IMR-90 (cell line): ENCODE measurements around the gene SMIM12. TPM values are rescaled to one million over a fixed set of nuclear protein-coding genes. Genes with fewer than 3 reads are reported as not detected.
A peak's percentile ranks its signal among the peaks of the same experiment; 100 is the strongest.

Experiments used
- ATAC-seq: fragments of 200-7000 bp; cut with Tn5 transposase; 2 replicates; pipeline ENCODE4 v1.9.1; 2020; ENCODE audit warnings: low read depth, mild to moderate bottlenecking, moderate library complexity
- BruUV-seq: library from RNA; stranded (reverse); fragments of 400-500 nt; replicated peaks from 2 replicates; lab custom pipeline; 2021; lab: Mats Ljungman, UMichigan
- CTCF ChIA-PET: fragments of 300-600 bp; formaldehyde crosslinking; extraction: SDS; loops from one replicate; lab custom pipeline; 2021; ENCODE audit warnings: antibody characterized with exemption; lab: Yijun Ruan, JAX
- POLR2A ChIA-PET: fragments of 300-600 bp; sonication (Branson Sonifier 250); formaldehyde crosslinking; loops from one replicate; lab custom pipeline; 2022; ENCODE audit warnings: antibody characterized with exemption; ENCODE audit not compliant: unreplicated experiment; lab: Charles Lee
- DNase-seq: peaks from one replicate; pipeline ENCODE4 v3.0.0; 2013
- H2AFZ ChIP-seq: replicated peaks from 2 replicates; pipeline ENCODE3; 2013; ENCODE audit warnings: low read length, mild to moderate bottlenecking; ENCODE audit not compliant: poor library complexity
- H2AK5ac ChIP-seq: 2 replicates; pipeline ENCODE4 v1.6.1; 2013; ENCODE audit warnings: low read depth, low read length, inconsistent platforms
- H2AK9ac ChIP-seq: replicated peaks from 2 replicates; pipeline ENCODE3; 2013; ENCODE audit warnings: mild to moderate bottlenecking, low read depth, low read length, moderate library complexity; ENCODE audit not compliant: poor library complexity
- H2BK120ac ChIP-seq: 2 replicates; pipeline ENCODE4 v1.6.1; 2013; ENCODE audit warnings: low read depth, low read length, inconsistent platforms
- H2BK15ac ChIP-seq: 3 replicates; pipeline ENCODE4 v1.6.1; 2013; ENCODE audit warnings: low read depth, low read length, inconsistent platforms
- H2BK20ac ChIP-seq: 2 replicates; pipeline ENCODE4 v1.6.1; 2013; ENCODE audit warnings: low read depth, mild to moderate bottlenecking, inconsistent platforms, low read length, moderate library complexity
- H2BK5ac ChIP-seq: 2 replicates; pipeline ENCODE4 v1.6.1; 2013; ENCODE audit warnings: mild to moderate bottlenecking, low read depth, low read length, inconsistent platforms; ENCODE audit not compliant: poor library complexity, severe bottlenecking
- H3K14ac ChIP-seq: replicated peaks from 2 replicates; pipeline ENCODE4 v1.6.1; 2013; ENCODE audit warnings: low read depth, low read length, inconsistent platforms
- H3K18ac ChIP-seq: 2 replicates; pipeline ENCODE4 v1.6.1; 2013; ENCODE audit warnings: low read depth, low read length, control low read depth
- H3K23ac ChIP-seq: 2 replicates; pipeline ENCODE4 v1.6.1; 2013; ENCODE audit warnings: low read depth, low read length, inconsistent platforms
- H3K27ac ChIP-seq: 2 replicates; pipeline ENCODE4 v1.5.1; 2013; ENCODE audit warnings: mild to moderate bottlenecking, control low read depth, low read length; ENCODE audit not compliant: insufficient read depth
- H3K27me3 ChIP-seq: 2 replicates; pipeline ENCODE4 v1.6.1; 2013; ENCODE audit warnings: low read length; ENCODE audit not compliant: control insufficient read depth, insufficient read depth
- H3K36me3 ChIP-seq: 2 replicates; pipeline ENCODE4 v1.6.1; 2013; ENCODE audit warnings: low read length, mixed read lengths; ENCODE audit not compliant: control insufficient read depth, insufficient read depth
- H3K4ac ChIP-seq: 2 replicates; pipeline ENCODE4 v1.6.1; 2013; ENCODE audit warnings: low read depth, low read length, inconsistent platforms
- H3K4me1 ChIP-seq: 2 replicates; pipeline ENCODE4 v1.6.1; 2013; ENCODE audit warnings: low read length, mixed read lengths; ENCODE audit not compliant: control insufficient read depth, insufficient read depth
- H3K4me2 ChIP-seq: 2 replicates; pipeline ENCODE4 v1.6.1; 2013; ENCODE audit warnings: low read depth, mild to moderate bottlenecking, control low read depth, low read length, moderate library complexity
- H3K4me3 ChIP-seq: 2 replicates; pipeline ENCODE4 v1.5.1; 2013; ENCODE audit warnings: low read depth, mild to moderate bottlenecking, control low read depth, low read length, moderate library complexity; ENCODE audit not compliant: insufficient read depth
- H3K56ac ChIP-seq: 2 replicates; pipeline ENCODE4 v1.6.1; 2013; ENCODE audit warnings: low read length, inconsistent platforms; ENCODE audit not compliant: insufficient read depth; ENCODE audit errors: extremely low read depth
- H3K79me1 ChIP-seq, 2 experiments: 2 replicates each; pipeline ENCODE4 v1.6.1; 2013; ENCODE audit warnings: low read length in 2 of 2, inconsistent platforms in 1 of 2, low read depth in 1 of 2
- H3K9ac ChIP-seq: 2 replicates; pipeline ENCODE4 v1.6.1; 2013; ENCODE audit warnings: low read depth, low read length, control low read depth
- H3K9me1 ChIP-seq: 2 replicates; pipeline ENCODE4 v1.6.1; 2013; ENCODE audit warnings: low read length, inconsistent platforms; ENCODE audit not compliant: insufficient read depth
- H3K9me3 ChIP-seq: 2 replicates; pipeline ENCODE4 v1.6.1; 2013; ENCODE audit warnings: low read length; ENCODE audit not compliant: control insufficient read depth, insufficient read depth
- H4K20me1 ChIP-seq: 2 replicates; pipeline ENCODE4 v1.6.1; 2013; ENCODE audit warnings: low read length, inconsistent platforms; ENCODE audit not compliant: insufficient read depth
- H4K5ac ChIP-seq: 2 replicates; pipeline ENCODE4 v1.6.1; 2013; ENCODE audit warnings: mild to moderate bottlenecking, low read depth, low read length, control low read depth
- H4K8ac ChIP-seq, 2 experiments: 2 replicates each; pipeline ENCODE4 v1.6.1; 2013; ENCODE audit warnings: low read depth in 2 of 2, low read length in 2 of 2, control low read depth in 1 of 2, inconsistent platforms in 1 of 2
- H4K91ac ChIP-seq: 2 replicates; pipeline ENCODE4 v1.6.1; 2013; ENCODE audit warnings: low read depth, low read length, inconsistent platforms; ENCODE audit not compliant: insufficient read depth
- CEBPB ChIP-seq: IDR thresholded peaks from 2 replicates; pipeline ENCODE4 v1.6.1; 2012; ENCODE audit warnings: low read depth, low read length, improper control_type of control experiment
- MAFK ChIP-seq: IDR thresholded peaks from 2 replicates; pipeline ENCODE4 v1.6.1; 2012; ENCODE audit warnings: low read depth, low read length, improper control_type of control experiment
- WGBS, 2 experiments: methylation state at CpG; one replicate each; pipeline versions ENCODE4 v1.1.5 to v1.1.7; 2013; ENCODE audit warnings: missing lambda C conversion rate in 2 of 2; ENCODE audit not compliant: insufficient read length in 1 of 2; ENCODE audit errors: extremely low coverage in 2 of 2; 5-methylcytosine and 5-hydroxymethylcytosine counted together
- dilution Hi-C: fragments of 300-500 bp; cut with HindIII; formaldehyde crosslinking; loops from one replicate; pipeline ENCODE4 v1.14.3; 2018; ENCODE audit warnings: low sequenced_read_pairs; ENCODE audit not compliant: unreplicated experiment
- in situ Hi-C: fragments of 300-500 bp; cut with MboI; formaldehyde crosslinking; loops from 3 replicates; pipeline ENCODE4 v1.14.3; 2019; ENCODE audit warnings: low sequenced_read_pairs, inconsistent platforms, mixed read lengths
- intact Hi-C: fragments of 100-400 bp; cut with micrococcal nuclease; formaldehyde crosslinking; loops from 2 replicates; pipeline ENCODE4 v1.10.0; 2022
- polyA plus RNA-seq, 3 experiments: library from polyadenylated mRNA; depleted of rRNA; stranded (reverse); fragments of >200 nt; gene quantifications; 2 replicates each; pipeline ENCODE4 v1.2.3, GENCODE V29; 2012; ENCODE audit warnings: low replicate concordance in 1 of 3
- total RNA-seq: library from RNA; depleted of rRNA; stranded (reverse); fragments of >200 nt; gene quantifications from 2 replicates; pipeline ENCODE4 v1.2.3, GENCODE V29; 2012
- TF ChIP-seq, protein P1 (sequence below): fragments of 150-350 bp; IDR thresholded peaks from 2 replicates; pipeline ENCODE4 v1.6.1; 2017; ENCODE audit warnings: mild to moderate bottlenecking, antibody characterized with exemption, low read length, low read depth

SMIM12 gene
- total and polyA plus RNA-seq, 2 of the 4 experiments (the other 2 are of a cell fraction) = 31.9 to 44.4 TPM

DNA sequence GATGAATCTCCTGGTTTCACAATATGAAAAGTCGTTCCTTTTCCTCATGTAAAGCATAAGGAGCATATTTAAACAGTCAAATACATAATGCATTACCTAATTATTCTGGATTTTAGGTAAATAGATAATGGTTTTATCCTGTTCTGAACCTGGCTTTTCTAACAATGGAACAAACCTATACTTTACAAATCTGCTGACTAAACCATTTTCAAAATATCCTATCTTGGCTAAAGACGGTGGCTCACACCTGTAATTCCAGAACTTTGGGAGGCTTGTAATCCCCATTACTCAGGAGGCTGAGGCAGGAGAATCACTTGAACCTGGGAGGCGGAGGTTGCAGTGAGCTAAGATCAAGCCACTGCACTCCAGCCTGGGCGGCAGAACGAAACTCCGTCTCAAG is 2.9 kb downstream of the SMIM12 start:
- no CpG with 5 or more reads among the region's 6 CpGs for WGBS, 2 experiments
- Histone ChIP-seq H3K36me3 (peaks cover 14% of the 10 kb centered on the region), H4K5ac (no peak overlapping the region), H3K9ac (no peak overlapping the region), H4K8ac (no peak overlapping the region), H3K4me3 (no peak overlapping the region), H4K20me1 (peaks cover 13% of the 10 kb centered on the region), H3K14ac (no peak overlapping the region), H2BK120ac (no peak overlapping the region), H3K4ac (no peak overlapping the region), H3K9me3 (no peaks in the 10 kb centered on the region), H2AFZ (no peak overlapping the region), H3K56ac (no peak overlapping the region), H3K27ac (no peak overlapping the region), H3K23ac (no peak overlapping the region), H3K27me3 (no peaks in the 10 kb centered on the region), H3K18ac (no peak overlapping the region), H3K4me1 (no peaks in the 10 kb centered on the region; the same call in 1 of the 2 replicates), H3K9me1 (no peaks in the 10 kb centered on the region; the same call in 1 of the 2 replicates), H3K79me1 (peaks cover 4 to 33% of the 10 kb centered on the region in 2 experiments; a peak in 3 of 4 replicates), H2BK5ac (no peak overlapping the region), H2BK15ac (no peak overlapping the region), H2BK20ac (no peak overlapping the region), H2AK9ac (no peak overlapping the region), H4K91ac (no peak overlapping the region), H2AK5ac (no peak overlapping the region), H3K4me2 (no peak overlapping the region)
- BruUV-seq = no TSS peak
- ChIA-PET POLR2A (no interaction called here), CTCF (interaction anchor here (0.6 kb wide), 1 partner anchor 11 kb away, joined by 3 read pairs; no protein-coding TSS in a partner anchor)
- intact Hi-C loops (loop anchor here (10.0 kb wide), 1 partner anchor 328 kb away; no protein-coding TSS in a partner anchor), in situ Hi-C loops (no loop called here), dilution Hi-C loops (no loop called here)
- ATAC-seq (no peak), DNase-seq (no peak)
- TF ChIP-seq CEBPB (no peak), MAFK (peak; percentile 48)
- TF ChIP-seq, protein P1, sequence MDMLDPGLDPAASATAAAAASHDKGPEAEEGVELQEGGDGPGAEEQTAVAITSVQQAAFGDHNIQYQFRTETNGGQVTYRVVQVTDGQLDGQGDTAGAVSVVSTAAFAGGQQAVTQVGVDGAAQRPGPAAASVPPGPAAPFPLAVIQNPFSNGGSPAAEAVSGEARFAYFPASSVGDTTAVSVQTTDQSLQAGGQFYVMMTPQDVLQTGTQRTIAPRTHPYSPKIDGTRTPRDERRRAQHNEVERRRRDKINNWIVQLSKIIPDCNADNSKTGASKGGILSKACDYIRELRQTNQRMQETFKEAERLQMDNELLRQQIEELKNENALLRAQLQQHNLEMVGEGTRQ = no peak
